GM04504 (cell line): ENCODE data around the gene TDRD9.

Experiments
- DNase-seq: peaks from one replicate; pipeline ENCODE4 v3.0.0-alpha.2; 2012; ENCODE audit warnings: low read depth

Gene TDRD9

GRCh38 chr14:104093366-104094055, 165.3 kb downstream of the TDRD9 start:
- DNase-seq, result no peak

GRCh38 chr14:104094056-104094708, 165.9 kb downstream of the TDRD9 start:
- no peak for DNase-seq

GRCh38 chr14:104094709-104095425, 166.6 kb downstream of the TDRD9 start:
- DNase-seq, result peak; percentile 0

- no peak for DNase-seq
Measured at GRCh38 chr14:104095426-104096310, 167.4 kb downstream of the TDRD9 start.

- no peak for DNase-seq
Measured at GRCh38 chr14:104096318-104096717, 168.1 kb downstream of the TDRD9 start.

- no peak for DNase-seq
Measured at GRCh38 chr14:104096751-104097700, 168.8 kb downstream of the TDRD9 start.

- DNase-seq, result no peak
Measured at GRCh38 chr14:104098272-104099095, 170.2 kb downstream of the TDRD9 start.

GRCh38 chr14:104099096-104100041, 171.1 kb downstream of the TDRD9 start:
- DNase-seq, result no peak

GRCh38 chr14:104100171-104101085, 172.2 kb downstream of the TDRD9 start:
- DNase-seq, result no peak

GRCh38 chr14:104101086-104101621, 172.9 kb downstream of the TDRD9 start:
- DNase-seq, result no peak

- no peak for DNase-seq
Measured at GRCh38 chr14:104101651-104102281, 173.5 kb downstream of the TDRD9 start.
